GM18508 (cell line): Measurements from ENCODE around the gene SVBP.
"Not testable (repeated sequence)": the region's sequence is repeated elsewhere in the genome, so short reads cannot be mapped to it uniquely, and the experiment has no call there.

Experiments
- ATAC-seq: cut with Tn5 transposase; IDR thresholded peaks from one replicate; pipeline ENCODE4 v1.9.1; 2021; ENCODE audit warnings: moderate number of reproducible peaks; ENCODE audit not compliant: insufficient read depth, unreplicated experiment

The SVBP gene, protein sequence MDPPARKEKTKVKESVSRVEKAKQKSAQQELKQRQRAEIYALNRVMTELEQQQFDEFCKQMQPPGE

DNA sequence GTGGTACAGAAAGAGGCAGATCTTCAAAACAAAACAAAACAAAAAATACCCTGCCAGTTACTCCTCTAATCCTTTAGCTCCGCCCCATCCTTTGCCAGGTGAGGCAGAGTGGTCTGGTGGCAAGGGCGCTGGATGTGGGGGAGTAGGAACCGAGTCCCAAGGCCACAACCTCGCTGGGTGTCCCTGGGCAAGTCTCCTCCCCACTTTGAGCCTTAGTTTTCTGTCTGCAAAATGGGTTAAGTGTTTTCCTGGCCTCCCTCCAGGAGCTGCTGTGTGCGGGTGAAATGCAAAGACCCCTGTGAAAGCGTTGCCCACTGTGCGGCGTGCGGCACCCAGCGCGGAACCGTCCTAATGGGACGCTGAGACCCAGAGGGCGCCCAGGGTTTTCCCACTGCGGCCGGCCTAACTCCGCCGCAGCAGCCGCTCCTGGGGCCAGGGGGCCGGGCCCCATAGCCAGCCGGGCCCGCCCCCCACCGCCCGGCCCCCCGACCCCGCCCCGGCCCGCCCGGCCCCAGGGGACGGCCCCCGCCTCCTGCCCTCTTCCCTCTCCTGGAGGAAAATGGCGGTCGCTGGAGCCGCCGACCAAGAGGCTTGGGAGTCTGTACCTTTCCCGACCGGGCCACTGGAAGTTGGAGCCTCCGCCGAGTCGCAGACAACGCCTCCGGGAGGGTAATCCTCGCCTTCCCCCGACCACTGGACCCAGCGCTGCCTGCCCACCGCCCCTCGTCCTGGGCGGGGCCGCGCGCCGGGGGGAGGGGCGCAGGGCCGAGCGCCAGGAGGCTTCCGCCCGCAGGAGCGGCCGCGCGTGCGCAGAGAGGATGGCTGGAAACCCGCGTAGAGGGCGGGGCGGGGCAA is at the start of gene SVBP, which contains the start of gene ERMAP:
Gene SVBP (minus strand): TSS at position 813 of the 855 bp plus-strand sequence. CDS start 853 bp downstream, outside the sequence.
Gene ERMAP (plus strand): TSS at position 538 of the 855 bp plus-strand sequence. CDS start 13,327 bp downstream, outside the sequence.
- no peak for ATAC-seq

DNA sequence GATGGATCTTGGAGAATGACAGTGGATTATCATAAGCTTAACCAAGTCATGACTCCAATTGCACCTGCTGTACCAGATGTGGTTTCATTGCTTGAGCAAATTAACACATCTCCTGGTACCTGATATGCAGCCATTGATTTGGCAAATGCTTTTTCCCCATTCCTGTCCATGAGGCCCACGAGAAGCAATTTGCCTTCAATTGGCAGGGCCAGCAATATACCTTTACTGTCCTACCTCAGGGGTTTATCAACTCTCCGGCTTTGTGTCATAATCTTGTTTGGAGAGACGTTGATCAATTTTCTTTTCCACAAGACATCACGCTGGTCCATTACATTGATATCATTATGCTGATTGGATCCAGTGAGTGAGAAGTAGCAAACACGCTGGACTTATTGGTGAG is 49.4 kb upstream of the SVBP start:
- ATAC-seq = no peak

DNA sequence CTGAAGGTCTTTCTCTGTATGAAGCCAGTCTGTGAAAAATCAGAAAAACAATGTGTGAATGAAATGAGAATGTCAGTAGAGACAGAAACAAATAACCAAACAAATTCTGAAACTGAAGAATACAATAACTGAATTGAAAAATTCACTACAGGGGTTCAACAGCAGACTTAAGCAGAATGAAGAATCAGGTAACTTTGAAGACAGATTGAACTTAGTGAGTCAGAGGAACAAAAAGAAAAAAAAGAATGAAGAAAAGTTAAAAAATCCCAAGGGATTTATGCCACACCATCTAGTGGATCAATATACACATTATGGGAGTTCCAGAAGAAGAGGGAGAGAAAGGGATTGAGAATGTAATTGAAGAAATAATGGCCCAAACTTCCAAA is 43.8 kb upstream of the SVBP start:
- no peak for ATAC-seq

DNA sequence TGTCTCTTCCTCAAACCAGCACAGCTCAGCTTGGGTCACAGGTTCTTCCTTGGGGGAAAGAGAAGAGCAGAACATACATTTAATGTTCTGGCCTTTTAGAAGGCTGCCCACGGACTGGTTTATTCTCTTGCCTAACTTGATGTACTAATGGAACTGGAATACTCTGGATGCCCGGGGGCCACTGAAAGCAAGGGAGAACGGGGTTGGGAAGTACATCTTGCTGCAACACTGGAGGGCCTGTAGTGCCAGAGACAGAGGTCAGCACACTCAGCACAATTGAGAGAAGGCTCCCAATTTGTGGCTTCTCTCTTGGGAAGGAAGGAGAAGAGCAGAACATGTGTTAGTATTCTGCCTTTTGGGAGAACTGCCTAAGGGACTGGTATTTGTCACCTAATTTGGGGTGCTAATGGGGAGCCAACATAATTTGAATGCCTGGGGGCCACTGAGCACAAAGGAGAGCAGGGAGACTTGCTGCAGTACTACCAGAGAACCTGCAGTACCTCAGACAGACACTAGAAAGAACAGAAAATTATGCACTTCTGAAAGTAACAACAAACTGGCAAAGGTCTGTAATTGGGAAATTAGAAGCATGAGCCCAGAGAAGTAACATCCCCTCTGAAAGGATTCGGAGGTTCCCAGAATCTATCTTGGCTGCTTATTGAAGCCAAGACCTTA is 43.3 kb upstream of the SVBP start:
- ATAC-seq = no peak

DNA sequence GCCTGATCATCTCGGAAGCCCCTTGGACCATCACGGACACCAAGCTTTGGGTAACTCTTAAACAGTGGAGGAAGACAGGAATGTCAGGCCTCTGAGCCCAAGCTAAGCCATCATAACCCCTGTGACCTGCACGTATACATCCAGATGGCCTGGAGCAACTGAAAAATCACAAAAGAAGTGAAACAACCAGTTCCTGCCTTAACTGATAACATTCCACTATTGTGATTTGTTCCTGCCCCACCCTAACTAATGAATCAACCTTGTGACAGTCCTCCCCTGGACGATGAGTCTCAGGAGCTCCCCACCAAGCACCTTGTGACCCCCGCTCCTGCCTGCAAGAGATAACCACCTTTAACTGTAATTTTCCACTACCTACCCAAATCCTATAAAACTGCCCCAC is 42.2 kb upstream of the SVBP start:
- not testable (repeated sequence) for ATAC-seq

DNA sequence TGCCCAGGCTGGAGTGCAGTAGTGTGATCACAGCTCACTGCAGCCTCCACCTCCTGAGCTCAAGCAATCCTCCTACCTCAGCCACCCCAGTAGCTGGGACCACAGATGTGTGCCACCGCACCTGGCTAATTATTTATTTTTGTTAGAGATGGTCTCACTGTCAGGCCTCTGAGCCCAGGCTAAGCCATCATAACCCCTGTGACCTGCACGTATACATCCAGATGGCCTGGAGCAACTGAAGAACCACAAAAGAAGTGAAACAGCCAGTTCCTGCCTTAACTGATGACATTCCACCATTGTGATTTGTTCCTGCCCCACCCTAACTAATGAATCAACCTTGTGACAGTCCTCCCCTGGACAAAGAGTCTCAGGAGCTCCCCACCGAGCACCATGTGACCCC is 39.4 kb upstream of the SVBP start:
- not testable (repeated sequence) for ATAC-seq

DNA sequence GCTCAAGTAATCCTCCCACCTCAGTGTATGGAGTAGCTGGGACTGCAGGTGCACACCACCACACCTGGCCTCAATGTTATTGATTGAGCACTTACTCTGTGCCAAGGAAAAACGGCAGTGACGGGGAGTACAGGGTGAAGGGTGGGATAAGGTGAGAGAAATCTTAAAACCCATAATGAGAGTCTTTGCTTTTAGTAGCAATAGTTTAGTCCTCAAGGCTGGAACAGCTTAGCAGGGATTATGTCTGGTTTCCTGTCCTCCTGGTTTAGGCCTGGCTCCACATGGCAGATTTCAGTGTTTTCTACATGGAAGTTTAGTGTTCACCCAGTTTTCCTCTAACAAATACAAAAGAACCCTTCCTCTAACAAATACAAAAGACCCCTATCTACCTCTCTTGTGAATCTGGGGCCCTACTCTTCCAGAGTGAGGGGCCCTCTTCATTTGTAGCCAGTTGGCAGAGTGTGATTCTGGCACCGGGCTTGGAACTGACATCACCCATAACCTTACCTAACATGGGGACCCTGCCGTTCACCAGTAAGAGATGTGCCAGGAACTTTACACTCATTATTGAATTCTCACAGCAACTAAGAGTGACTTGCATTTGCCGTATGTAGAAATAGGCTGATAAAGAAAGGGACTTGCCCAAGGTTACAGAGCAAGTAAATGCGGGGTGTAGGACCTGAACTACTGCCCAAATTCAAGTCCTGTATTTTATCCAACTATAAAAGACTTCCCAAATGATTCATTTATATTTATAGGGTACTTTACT is 36.1 kb upstream of the SVBP start:
- no peak for ATAC-seq

DNA sequence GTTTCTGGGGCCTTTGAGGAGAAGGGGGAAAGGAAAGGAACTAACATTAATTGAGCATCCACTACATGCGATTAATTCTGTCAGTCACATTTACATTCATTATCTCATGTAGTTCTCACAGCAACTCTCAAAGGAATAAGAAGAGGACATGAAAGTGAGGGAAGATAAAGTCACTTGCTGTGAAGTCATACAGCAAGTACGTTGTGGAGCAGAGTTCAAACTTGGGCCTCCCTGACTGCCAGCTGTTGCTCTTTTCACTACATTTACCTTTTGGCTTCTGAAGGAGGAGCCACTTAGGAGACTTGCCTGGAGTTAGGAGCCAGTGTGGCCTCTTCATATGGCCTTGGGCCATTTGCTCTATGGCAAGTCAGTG is 35.4 kb upstream of the SVBP start:
- no peak for ATAC-seq

DNA sequence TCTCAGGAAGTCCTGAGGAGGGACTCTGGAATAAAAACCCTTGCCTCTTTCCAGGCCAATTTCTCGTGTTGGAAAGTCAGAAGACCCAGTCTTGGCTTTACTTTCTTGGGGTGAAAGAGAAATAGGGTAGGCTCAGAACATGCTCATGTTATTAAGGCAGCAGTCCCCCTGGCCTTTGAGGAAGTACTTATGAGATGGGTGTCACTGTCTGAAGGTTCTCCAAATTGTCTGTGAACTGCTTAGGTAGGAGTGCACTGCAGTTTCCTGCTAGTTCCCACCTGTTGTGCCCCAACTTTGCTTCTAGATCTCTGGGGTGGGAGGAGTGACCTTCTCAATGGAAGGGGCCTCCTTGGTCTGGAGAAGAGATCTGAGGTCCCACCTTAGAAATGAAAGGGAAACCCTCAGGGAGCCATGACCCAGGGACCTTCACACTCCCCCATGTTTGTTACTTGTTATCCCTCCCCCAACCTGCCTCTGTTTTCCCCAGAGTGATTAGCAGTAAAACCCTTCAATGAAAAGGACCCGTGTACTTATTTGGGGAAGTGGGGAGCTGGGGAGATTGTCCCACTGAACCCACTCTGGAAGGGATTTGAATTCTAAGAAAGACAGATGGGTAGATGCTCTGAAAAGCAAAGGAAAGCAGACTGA is 34.9 kb upstream of the SVBP start:
- ATAC-seq = no peak

DNA sequence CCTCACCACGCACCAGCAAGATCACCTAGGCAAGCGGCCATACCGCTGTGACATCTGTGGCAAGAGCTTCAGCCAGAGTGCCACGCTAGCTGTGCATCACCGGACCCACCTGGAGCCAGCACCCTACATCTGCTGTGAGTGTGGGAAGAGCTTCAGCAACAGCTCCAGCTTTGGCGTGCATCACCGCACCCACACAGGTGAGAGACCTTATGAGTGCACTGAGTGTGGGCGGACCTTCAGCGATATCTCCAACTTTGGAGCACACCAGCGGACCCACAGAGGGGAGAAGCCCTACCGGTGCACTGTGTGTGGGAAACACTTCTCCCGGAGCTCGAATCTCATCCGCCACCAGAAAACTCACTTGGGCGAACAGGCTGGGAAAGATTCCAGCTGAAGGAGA is 34.2 kb upstream of the SVBP start:
- no peak for ATAC-seq

DNA sequence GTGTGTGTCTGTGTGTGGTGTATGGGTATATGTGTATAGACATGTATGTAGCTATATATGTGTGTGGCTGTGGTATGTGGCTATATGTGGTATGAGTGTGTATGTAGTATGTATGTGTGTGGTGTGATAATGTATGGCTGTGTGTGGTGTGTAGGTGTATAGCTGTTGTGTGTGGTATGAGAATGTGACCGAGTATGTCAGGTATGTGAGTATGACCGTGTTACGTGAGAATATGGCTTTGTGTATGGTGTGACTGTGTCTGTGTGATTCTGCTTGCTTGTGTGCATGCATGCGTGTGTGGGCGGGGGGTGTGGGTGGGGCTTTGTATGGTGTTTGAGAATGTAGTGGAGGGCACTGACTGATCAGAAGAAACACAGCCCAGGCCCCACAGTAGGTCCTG is 32.7 kb upstream of the SVBP start:
- ATAC-seq = no peak

DNA sequence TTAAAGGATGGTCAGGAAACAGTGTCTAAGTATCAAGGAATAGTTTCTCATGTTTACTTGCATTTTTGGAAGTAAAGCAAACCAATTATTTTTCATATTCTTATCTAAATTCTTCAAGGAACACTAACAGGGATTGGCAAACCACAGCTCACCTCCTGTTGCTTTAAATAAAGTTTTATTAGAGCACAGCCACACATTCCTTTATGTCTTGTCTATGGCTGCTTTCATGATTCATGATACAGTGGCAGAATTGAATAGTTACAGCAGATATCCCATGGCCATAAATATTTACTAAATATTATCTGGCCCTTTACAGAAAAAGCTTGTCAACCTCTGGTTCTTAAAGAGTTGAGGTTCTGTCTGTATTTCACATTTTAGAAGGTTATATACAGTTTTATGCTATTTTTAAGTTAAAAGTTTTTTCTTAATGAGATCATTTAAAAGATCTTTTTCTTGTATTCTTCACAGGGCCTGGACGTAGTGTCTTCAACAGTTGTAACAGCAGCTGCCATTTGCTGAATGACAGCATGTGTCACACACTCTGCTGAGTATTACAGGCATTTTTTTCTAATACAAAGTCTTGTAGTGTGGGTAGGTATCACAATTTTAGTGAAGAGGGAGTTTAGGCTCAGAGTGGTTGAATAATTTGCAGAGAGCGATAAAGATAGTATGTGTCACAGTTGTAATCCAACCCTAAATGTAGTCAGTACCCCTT is 31.8 kb upstream of the SVBP start:
- ATAC-seq = no peak

DNA sequence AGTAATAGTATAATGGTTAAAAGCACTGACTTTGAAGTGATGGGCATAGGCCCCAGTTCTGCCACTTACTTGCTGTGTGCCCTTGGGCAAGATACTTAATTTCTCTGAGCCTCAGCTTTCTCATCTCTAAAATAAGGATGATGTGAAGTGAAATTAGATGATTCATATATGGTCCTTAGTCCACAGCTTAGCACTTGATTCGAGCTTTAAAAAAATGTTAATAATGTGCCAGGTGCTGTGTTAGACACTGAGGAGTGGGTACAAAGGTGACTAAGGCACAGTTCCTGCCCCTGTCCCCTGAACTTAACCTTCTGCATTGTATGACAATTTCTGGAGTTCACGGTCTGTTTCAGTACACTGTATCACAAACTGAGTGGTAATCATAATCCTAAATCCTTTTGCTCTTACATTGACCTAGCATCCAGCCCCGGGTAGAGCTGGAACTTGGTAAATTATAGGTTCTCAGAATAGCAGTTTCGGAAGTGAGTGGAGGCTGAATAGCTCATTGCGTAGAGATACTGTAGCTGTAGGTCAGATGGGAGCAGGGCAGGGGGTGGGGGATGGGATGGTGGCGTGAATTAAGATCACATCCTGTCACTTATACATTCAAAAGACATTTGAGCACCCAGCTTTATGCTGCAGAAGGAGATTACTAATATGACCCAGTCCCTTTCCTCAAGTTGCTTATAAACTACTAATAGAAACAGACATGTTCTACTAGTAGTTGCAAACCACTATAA is 30.7 kb upstream of the SVBP start:
- no peak for ATAC-seq

DNA sequence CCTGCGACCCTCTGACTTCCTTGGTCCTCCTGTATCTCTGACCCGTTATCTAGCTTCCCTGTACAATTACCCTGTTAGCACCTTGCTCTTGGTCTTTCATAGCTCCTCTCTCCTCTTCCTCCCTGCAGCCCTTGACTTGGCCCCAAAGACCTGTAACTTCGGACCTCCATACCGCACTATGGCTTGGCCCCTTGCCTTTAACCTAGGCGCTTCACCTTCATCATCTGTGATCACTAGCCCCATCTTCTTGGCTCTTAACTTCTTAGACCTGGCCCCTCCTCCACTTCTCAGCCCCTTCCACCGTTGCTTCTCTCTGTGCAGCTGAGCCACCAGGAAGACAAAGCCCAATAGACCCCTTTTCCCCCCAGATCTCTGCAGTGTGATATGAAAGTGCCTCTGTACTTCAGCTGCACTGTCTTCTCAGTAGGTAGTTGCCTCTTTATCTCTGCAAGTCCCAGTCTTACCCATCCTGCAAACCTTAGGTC is 30.0 kb upstream of the SVBP start:
- no peak for ATAC-seq

DNA sequence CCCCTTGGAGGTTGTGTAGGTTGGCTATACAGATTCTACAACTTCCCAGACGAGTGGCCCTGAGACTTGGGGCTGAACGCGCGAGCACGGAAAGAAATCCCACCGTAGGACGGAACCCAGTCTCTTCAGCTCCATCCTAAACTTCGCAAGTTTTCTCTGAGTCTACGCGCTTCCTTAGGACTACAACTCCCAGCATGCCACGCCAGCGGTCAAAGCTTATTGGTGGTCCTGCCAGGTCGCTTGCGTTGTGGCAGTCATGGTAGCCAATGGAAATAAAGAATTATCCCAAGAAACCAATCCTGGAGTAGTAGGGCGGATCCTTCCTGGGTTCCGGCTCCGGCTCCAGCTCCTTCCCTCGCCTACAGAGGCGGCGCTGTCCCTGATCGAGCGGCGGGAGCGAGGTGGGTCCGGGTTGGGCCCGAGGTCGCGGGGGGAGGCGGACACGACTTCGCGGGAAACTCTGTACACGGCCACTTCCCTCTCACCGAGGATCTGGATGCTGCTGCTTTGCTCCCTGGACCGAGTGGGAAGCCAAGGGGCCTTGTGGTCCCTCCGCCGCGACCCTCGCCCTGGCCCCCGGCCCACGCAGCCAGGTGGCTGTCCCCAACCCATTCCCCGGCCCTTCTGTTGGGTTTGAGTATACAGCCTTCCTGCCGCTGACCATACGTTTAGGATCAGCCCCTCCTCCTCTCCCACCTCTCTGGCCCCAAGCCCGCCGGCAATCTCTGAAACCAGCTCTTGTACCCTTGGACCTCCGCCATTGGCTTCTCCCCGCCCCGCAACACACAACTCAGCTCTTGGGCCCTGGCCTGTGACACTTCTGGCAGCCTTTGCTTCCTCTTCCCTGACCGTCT is 29.3 kb upstream of the SVBP start, which contains the start of gene ZNF691:
Gene ZNF691 (plus strand): TSS at position 357 of the 854 bp plus-strand sequence. CDS start 3,046 bp downstream, outside the sequence.
- peak; percentile 74 for ATAC-seq

DNA sequence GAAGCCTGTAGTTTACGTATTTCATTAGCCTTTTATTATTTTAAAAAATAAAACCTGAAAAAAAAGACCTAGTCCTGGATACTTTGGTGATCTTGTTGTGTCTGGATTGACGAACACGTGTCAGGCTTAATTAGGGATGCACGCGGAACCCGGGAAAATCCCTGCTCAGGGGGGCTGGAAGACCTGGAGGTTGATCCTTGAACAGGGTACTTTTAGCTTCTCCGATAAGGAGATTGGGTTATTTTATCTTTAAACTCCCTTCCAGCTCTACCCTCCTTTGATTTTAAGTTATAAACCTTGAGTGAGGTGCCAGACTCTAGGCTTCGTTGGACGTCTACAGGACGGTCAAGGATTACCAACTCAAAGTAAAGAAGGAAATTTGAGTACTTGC is 28.7 kb upstream of the SVBP start:
- no peak for ATAC-seq

DNA sequence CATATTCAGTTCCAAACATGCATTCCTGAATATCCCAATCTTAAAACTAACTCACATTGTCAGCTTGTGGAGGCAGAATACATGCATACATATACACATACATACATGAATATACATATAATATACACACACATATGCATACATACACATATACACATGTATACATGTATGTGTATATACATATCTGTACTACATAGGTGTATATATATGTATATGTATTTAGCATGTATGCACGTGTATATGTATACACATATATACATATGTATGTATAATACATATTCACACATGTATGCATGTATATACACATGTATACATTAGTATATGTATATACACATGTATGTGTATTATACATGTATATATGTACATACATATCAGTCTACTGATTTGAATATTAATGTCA is 28.0 kb upstream of the SVBP start:
- no peak for ATAC-seq

DNA sequence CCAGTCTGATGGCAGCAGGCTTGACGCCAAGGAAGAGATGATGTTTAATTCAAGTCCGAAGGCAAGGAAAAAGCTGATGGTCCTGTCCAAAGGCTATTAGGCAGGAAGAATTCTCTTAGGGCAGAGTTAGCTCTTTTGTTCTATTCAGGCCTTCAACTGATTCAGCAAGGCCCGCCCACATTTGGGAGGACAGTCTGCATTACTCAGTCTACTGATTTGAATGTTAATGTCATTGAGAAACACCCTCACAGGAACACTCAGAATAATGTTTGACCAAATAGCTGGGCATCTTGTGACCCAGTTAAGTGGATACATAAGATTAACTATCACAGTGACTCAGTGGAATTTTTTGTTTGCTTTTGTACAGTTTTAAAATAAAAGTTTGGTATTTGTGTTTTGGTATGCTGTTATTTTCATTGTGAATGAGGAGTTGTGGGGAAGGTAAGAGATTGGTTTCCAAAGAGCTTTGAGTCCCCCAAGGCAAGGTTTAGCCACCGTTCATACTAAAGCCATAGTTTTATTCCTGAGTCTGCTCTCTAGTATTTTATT is 27.5 kb upstream of the SVBP start:
- ATAC-seq = no peak
